ENCODE data around the gene TMEM145.
"Not testable (repeated sequence)": the region's sequence is repeated elsewhere in the genome, so short reads cannot be mapped to it uniquely, and the experiment has no call there.

Gene TMEM145

DNA sequence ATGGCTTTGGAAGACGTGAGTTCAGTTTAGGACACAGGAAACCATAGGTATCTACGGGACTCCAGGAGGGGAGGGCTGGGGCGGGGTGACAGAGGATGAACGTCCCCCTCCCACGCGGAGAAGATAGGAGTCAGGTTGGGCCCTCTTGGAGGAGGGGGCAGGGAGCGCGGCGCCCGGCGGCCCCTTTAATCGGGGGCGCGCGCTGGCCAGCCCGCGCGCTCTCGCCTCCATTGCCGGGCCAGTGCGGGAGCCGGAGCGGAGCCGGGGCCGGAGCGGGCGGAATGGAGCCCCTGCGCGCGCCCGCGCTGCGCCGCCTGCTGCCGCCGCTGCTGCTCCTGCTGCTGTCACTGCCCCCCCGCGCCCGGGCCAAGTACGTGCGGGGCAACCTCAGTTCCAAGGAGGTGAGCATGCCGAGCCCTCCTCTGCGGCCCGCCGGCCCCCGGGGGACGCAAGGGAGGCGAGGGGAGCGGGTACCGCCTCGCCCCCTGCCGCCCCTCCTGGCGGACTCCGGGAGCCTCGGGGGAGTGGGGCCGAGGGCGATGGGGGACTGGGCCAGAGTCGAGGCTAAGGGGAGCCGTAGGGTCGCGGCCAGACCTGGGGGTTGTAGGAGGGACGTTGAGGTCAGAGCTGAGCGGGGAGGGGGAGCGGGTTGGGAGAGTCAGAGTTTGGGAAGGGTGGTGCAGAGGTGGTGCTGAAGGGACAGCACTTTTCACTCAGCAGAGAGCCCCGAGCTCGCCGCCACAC is at the start of gene TMEM145:
Gene TMEM145 (plus strand): TSS at position 214 of the 744 bp plus-strand sequence. CDS start 68 bp downstream, at position 282.
- no peak for DNase-seq

DNA sequence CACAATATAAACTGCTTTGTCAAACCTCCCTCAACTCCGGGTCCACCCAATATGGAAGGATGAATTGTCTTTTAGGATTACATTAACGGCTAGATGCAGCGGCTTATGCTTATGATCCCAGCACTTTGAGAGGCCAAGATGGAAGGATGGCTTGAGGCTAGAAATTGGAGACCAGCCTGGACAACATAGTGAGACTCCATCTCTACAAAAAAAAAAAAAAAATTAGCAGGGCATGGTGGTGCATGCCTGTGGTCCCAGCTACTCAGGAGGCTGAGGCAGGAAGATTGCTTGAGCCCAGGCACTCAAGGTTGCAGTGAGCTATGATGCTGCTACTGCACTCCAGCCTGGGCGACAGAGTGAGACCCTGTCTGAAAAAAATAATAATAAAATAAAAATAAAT is 47.0 kb upstream of the TMEM145 start:
- not testable (repeated sequence) for DNase-seq

DNA sequence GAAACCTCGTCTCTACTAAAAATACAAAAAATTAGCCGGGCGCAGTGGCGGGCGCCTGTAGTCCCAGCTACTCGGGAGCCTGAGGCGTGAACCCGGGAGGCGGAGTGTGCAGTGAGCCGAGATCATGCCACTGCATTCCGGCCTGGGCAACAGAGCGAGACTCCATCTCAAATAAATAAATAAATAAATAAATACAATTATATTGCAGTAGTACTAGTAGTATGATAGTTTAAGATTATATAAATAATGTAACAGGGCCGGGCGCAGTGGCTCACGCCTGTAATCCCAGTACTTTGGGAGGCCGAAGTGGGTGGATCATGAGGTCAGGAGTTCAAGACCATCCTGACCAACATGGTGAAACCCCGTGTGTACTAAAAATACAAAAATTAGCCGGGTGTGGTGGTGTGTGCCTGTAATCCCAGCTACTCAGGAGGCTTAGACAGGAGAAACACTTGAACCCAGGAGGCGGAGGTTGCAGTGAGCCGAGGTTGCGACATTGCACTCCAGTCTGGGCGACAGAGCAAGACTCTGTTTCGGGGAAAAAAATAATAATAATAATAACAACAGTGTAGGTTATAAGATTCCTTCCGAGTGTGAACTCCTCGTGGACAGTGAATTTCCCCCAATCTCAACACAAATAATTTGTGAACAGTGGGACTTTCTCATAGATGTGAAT is 46.0 kb upstream of the TMEM145 start:
- not testable (repeated sequence) for DNase-seq

DNA sequence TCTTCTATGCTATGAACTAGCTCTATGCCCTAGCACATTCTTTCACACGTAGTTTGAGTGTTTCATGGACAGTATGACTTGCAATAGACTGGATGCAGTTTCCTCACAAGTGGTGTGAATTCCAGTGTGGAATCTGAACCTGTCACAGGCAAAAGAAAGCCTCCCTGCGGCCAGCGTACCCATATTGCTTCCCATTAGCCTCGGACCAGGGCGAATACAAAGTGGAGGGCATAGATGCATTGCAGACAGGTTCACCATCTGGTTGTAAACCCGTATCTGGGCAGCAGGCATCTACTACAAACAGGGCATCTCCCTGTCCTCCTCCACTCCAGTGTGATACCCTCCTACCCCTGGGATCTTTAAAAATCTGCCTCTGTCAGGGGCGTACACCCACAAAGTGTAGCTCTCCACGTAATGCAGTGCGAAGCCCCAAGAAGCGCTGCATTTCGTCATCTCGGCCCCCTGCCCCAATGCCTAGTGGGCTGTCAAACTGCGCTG is 45.4 kb upstream of the TMEM145 start:
- no peak for DNase-seq

DNA sequence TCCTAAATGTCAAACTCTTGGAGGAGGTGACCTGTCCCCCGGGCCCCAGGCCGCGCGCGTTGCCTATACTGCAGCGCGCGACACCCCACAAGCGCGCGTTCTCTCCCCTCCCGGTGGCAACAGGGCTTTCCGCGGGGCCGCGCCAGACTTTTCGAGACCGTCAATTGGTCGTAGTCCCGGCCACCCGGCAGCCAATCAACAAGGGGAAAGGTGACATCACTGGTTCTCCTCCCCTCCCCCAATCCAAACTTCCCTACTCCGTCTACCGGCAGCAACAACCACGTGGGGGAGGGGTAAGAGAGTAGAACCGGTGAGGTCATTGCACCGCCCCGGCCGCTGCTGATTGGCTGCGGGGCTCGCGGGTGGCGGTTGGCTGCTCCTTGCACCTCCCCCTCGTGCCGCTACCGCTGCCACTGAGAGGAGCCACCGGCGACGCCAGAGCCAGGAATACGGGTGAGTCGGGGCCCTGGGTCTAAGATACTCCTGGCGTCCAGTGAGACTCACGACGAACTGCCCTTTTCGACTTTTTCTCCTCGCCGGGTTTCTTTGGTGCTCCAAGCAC is 44.9 kb upstream of the TMEM145 start:
- peak; percentile 100 for DNase-seq

DNA sequence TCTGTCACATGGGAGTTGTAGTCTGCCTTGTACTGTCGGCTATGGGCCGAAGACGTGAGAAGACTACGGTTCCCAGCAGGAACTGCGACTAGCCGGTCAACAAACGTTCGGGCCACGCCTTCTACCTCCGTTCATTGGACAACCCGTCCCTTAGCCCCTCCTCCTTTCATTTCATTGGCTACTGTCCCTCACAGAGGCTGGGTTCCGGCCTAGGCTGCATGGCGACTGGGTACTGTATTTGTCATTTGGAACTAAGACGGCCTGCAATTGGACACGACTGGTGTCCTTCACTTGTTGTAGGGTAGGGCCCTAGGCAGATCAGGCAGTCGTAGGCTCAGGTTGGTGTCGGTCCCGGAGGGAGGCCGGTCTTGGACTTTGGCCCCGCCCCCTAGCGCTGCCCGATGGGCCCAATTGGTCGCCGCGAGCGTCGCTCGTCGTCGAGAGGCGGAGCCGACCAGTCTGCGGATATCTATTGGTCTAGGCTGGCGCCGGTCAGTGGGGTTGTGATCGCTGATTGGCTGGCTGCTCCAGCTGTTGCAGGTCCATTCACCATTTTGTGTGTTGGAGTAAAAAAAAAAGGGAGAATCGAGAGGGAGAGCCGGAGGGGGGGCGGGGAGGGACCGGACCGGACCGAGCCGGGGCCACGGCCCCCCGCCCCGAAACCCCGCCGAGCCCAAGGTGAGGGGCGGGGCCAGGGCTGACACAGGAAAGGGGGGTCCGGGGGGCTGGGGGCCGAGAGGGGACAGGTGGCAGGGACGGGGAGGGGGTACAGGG is 44.2 kb upstream of the TMEM145 start, which contains the start of gene CIC:
Gene CIC (plus strand): TSS at position 549 of the 774 bp plus-strand sequence. CDS start 2,532 bp downstream, outside the sequence.
- DNase-seq: peak; percentile 100

DNA sequence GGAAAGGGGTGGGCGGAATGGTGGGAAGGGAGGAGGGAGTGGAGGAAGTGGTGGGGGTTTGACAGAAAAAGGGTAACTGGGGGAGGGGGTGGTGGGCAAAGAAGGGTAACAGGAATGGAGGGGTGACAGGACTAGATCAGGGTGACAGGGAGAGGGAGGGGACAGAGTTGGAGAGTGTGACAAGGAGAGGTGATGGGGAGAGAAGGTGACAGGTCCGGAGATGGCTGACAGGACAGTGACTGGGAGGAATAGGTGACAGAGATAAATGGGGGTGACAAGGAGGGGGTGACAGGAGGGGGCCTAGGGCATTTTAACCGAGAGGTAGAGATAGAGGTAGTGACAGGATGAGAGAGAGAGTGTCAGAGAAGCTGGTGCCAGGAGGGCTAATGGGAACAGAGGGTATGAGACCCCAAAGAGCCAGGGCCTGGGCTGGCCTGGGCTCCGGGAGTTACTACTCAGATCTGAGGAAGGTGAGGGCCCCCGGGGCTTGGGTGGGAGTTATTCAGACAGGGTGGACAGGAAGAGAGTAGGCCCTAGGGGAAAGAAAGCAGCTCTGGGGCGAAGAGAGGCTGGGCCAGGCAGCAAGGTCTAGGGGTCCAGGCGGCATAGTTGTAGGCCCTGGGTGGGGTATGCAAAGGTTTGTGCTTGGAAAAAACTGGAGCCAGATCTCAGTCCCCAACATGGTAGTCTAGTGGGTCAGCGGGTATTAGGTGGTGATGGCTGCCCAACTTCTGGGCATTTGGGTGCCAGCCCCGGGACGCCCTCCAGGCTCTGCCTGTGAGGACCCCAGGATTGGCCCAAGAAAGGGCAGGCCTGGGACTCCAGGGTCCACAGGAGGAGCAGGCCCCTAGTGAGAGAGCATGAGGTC is 43.4 kb upstream of the TMEM145 start:
- no peak for DNase-seq

DNA sequence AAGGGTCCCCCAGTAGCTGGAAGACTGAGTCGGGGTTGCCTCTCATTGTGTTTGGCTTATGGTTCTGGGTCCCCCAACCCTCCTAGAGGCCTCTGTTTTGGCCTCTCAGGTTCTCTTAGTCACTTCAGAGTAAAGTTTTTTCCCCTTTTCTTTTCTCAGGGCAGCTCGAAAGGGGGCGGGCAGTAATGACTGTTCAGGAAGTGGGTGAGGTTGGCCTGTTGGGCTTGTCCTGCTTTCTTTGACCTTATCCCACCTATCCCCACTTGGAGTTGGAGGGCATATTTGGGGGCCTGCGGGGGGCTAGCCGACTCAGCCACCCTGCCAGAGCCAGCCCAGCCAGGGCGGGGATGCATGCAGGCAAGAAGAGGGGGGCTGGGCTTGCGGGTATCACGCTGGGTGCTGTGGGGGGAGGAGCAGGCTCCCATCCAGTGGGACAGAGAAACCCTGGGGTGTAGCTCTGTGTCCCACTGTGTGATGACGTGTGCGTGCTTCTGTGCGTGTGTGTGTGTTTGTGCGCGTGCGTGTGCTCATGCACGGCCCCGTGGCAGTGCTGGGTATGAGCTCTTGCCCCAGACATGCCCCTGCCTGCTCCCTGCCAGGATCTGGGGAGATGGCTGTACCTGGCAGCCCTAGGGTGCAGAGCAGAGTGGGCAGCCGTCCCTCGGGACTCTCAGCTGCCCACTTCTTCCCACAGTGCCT is 42.6 kb upstream of the TMEM145 start:
- peak; percentile 73 for DNase-seq

DNA sequence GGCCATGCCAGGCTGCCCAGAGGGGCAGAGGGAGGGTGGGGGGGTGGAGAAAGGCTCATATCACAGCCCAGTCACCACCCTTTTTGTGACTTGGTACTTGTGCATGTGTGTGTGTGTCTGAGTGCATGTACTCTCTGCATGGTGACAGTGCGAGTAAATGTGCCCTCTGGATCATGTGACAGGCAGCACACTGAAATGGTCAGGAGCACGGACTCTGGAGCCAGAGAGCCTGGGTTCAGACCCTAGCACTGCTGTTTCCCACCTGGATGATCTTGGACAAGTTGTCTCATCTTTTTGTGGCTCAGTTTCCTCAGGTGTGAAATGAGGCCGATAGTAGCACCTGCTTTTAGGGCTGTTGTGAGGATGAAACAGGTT is 42.1 kb upstream of the TMEM145 start:
- no peak for DNase-seq

DNA sequence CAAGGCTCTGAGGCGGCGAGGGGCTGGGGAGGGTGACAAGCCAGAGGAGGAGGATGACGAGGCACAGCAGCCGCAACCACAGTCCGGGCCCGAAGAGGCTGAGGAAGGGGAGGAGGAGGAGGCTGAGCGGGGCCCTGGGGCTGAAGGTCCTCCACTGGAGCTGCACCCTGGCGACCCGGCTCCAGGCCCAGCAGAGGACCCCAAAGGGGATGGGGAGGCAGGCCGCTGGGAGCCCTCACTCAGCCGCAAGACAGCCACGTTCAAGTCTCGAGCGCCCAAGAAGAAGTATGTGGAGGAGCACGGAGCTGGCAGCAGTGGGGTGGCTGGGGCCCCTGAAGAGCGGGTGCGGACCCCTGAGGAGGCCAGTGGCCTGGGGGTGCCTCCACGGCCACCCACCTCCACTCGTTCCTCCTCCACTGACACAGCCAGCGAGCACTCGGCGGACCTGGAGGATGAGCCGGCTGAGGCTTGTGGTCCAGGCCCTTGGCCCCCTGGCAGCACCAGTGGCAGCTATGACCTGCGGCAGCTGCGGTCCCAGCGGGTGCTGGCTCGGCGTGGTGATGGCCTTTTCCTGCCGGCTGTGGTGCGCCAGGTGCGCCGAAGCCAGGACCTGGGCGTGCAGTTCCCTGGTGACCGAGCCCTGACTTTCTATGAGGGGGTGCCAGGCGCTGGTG is 41.1 kb upstream of the TMEM145 start:
- DNase-seq: no peak

DNA sequence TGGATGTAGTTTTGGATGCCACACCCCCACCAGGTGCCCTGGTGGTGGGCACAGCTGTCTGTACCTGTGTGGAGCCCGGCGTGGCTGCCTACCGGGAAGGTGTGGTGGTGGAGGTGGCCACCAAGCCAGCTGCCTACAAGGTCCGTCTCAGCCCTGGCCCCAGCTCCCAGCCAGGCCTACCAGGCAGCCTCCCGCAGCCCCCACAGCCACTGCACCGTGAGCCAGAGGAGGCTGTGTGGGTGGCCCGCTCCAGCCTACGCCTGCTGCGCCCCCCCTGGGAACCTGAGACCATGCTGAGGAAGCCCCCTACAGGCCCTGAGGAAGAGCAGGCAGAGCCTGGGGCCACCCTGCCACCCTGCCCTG is 40.6 kb upstream of the TMEM145 start:
- no peak for DNase-seq

DNA sequence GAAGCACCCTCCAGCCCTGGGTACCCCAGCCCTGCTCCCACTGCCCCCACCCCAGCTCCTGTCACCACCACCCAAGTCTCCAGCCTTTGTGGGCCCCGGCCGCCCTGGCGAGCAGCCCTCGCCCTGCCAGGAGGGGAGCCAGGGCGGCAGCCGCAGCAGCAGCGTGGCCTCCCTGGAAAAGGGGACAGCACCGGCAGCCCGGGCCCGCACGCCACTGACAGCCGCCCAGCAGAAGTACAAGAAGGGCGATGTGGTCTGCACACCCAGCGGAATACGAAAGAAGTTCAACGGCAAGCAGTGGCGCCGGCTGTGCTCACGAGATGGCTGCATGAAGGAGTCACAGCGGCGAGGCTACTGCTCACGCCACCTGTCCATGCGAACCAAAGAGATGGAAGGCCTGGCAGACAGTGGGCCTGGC is 40.1 kb upstream of the TMEM145 start:
- no peak for DNase-seq

DNA sequence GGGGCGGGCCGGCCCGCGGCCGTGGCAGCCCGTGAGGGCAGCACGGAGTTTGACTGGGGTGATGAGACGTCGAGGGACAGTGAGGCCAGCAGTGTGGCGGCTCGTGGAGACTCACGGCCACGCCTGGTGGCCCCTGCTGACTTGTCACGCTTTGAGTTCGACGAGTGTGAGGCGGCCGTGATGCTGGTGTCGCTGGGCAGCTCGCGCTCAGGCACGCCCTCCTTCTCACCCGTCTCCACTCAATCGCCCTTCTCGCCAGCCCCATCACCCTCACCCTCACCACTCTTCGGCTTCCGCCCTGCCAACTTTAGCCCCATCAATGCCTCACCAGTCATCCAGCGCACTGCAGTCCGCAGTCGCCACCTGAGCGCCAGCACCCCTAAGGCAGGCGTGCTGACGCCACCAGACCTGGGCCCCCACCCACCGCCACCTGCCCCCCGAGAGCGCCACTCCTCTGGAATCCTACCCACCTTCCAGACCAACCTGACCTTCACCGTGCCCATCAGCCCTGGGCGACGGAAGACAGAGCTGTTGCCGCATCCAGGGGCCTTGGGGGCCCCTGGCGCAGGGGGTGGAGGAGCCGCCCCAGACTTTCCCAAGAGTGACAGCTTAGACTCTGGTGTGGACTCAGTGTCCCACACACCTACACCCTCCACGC is 39.6 kb upstream of the TMEM145 start:
- DNase-seq: no peak

DNA sequence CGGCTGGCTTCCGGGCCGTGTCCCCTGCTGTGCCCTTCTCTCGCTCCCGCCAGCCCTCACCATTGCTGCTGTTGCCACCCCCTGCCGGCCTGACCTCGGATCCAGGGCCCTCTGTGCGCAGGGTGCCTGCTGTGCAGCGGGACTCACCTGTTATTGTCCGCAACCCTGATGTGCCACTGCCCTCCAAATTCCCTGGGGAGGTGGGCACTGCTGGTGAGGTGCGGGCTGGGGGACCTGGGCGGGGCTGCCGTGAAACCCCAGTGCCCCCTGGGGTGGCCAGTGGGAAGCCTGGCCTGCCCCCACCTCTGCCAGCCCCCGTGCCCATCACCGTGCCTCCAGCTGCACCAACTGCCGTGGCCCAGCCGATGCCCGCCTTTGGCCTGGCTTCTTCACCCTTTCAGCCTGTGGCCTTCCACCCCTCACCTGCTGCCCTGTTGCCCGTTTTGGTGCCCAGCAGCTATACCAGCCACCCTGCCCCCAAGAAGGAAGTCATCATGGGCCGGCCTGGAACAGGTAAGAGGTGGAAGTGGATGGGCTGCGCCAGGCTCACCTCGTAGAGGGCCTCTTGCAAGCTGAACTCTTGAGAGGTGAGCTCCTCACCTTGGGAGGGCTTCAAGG is 38.9 kb upstream of the TMEM145 start:
- DNase-seq: no peak

DNA sequence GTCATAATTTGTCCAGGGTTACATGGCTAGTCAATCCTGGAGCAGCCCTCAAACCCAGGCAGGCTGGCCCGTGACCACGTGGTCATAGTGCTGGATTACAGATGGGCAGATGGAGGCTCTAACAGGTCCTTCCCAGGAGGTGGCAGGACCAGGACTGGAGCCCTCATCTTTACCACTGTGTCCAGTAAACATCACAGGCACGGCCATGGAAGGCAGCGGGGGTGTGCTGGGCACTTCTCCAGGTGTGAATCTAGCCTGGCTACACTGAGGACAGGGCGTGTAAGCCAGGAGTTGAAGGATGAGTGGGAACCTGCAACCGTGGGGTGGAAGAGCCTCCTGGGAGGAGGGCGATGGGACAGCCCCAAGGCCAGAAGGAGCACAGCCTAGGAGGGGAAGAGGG is 38.0 kb upstream of the TMEM145 start:
- DNase-seq: no peak

DNA sequence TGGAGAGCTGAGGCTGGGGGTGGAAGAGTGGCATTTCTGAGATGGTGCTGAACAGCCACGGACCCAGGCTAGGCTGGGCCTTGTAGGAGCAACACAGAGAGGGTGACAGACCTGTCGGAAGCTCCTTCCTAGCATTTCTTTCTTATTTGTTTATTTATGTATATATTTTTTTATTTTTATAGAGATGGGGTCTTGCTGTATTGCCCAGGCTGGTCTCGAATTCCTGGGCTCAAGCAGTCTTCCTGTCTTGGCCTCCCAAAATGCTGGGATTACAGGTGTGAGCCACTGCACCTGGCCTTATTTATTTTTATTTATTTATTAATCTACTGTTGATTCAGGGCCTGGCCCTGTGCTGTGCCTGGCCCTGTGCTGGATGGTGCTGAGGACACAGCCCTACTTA is 37.6 kb upstream of the TMEM145 start:
- no peak for DNase-seq

DNA sequence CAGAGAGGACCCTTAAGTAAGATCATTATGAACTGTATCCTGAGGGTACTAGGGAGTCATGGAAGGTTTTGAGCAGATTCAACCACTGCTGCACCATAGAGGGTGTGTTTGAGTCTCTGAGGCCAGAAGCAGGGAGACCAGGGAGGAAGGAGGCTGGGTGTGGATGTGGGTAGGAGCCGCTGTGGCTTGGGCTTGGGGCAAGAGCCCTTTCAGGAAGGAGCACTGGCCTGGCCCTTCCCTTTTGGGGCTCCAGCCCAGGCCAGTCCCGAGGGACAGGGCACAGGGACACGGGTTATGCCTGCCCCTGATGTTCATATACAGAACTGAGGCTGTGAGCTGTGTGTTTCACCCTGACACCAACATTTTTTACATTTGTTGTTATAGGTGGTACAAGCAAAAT is 36.8 kb upstream of the TMEM145 start:
- no peak for DNase-seq

DNA sequence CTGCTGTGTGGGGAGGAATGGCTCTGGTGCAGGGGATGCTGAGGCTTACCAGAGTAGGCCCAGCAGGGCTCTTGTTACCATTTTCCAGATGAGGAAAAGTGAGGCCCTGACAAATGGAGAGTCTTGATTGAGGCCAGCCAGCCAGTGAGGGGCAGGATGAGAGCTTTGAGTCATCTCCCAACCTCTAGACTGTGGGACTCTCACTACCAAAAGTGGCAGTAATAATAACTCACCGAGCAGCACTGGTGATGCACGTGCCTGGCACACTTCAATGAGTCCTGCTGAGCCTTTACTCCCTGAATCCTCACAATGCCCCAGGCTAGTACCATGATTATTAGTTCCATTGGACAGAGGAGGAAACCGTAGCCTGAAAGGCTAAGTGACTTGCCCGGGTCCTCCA is 36.3 kb upstream of the TMEM145 start:
- peak; percentile 77 for DNase-seq

DNA sequence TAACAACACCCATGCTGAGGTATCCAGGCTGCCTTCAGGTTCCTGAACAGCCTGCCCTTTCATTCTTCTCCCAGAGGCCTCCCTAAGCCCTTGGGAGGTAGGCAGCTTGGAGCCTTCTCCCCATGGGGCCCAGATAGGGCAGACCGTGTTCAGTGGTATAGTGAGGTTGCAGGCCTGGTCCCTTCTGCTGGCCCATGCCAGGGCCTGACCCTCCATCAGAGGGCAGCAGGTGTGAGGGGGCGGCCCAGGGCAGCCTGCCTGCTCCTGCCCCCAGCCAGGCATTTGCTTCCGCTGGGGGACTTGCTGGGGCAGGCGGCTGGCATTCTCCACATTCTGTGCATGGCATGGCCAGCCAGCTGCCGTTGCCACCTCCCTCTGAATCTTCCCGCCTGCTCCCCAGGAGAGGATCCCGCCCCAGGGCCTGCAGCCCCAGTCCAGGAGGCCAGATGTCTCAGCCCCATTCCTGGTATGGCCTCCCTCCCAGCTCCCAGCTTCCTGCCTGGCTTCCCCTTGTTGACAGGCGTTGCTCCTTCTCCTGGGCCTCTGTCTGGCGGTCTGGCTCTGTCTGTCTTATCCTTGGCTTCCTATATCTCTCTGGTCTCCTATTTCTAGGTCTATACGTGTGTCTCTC is 35.2 kb upstream of the TMEM145 start:
- DNase-seq: no peak
